LoVo (cell line): Measurements from ENCODE around the gene SERPINB13.
"Not testable (repeated sequence)": the region's sequence is repeated elsewhere in the genome, so short reads cannot be mapped to it uniquely, and the experiment has no call there.

Source experiments
- DNase-seq: peaks from one replicate; pipeline ENCODE4 v3.0.0-alpha.2; 2016; ENCODE audit warnings: low spot score

SERPINB13 gene

GRCh38 chr18:63590966-63591695 lies 4.0 kb downstream of the SERPINB13 start:
- DNase-seq, result no peak

GRCh38 chr18:63591725-63592124 lies 4.6 kb downstream of the SERPINB13 start:
- no peak for DNase-seq

- no peak for DNase-seq
These were observed 5.3 kb downstream of the SERPINB13 start for GRCh38 chr18:63592471-63592870.

- DNase-seq, result no peak
These were observed 9.8 kb downstream of the SERPINB13 start for GRCh38 chr18:63596964-63597363.

GRCh38 chr18:63603355-63603754 lies 16.2 kb downstream of the SERPINB13 start:
- no peak for DNase-seq

GRCh38 chr18:63603772-63604171 lies 16.6 kb downstream of the SERPINB13 start:
- no peak for DNase-seq

GRCh38 chr18:63604791-63605567 lies 17.8 kb downstream of the SERPINB13 start:
- no peak for DNase-seq

- no peak for DNase-seq
These were observed 19.4 kb downstream of the SERPINB13 start for GRCh38 chr18:63606526-63606925.

GRCh38 chr18:63613420-63613819 lies 26.3 kb downstream of the SERPINB13 start:
- DNase-seq, result no peak

GRCh38 chr18:63617049-63617914 lies 30.1 kb downstream of the SERPINB13 start:
- DNase-seq, result no peak

GRCh38 chr18:63617915-63618234 lies 30.7 kb downstream of the SERPINB13 start:
- DNase-seq, result no peak

GRCh38 chr18:63619661-63620060 lies 32.5 kb downstream of the SERPINB13 start:
- no peak for DNase-seq

- no peak for DNase-seq
These were observed 37.7 kb downstream of the SERPINB13 start for GRCh38 chr18:63624863-63625262.

GRCh38 chr18:63626431-63626830 lies 39.3 kb downstream of the SERPINB13 start:
- DNase-seq, result no peak

GRCh38 chr18:63627819-63628218 lies 40.7 kb downstream of the SERPINB13 start:
- DNase-seq, result no peak

- DNase-seq, result no peak
These were observed 50.6 kb downstream of the SERPINB13 start for GRCh38 chr18:63637703-63638102.

GRCh38 chr18:63641157-63641680 lies 54.1 kb downstream of the SERPINB13 start:
- DNase-seq, result not testable (repeated sequence)

GRCh38 chr18:63642668-63643356 lies 55.7 kb downstream of the SERPINB13 start:
- DNase-seq, result not testable (repeated sequence)

- not testable (repeated sequence) for DNase-seq
These were observed 57.0 kb downstream of the SERPINB13 start, which contains the start of gene SERPINB4 for GRCh38 chr18:63644142-63644541. Gene SERPINB4, minus strand, starts transcription at chr18:63644256. Its CDS starts 679 bp downstream, at chr18:63643577.

- not testable (repeated sequence) for DNase-seq
These were observed 57.6 kb downstream of the SERPINB13 start for GRCh38 chr18:63644694-63645093.

- DNase-seq, result no peak
These were observed 59.8 kb downstream of the SERPINB13 start for GRCh38 chr18:63646936-63647335.

- DNase-seq, result no peak
These were observed 61.1 kb downstream of the SERPINB13 start for GRCh38 chr18:63648241-63648640.
